DND-41 (cell line): Measurements from ENCODE around the gene PRSS57.

Experiments
- ATAC-seq: fragments of 200-7000 bp; cut with Tn5 transposase; 3 replicates; pipeline ENCODE4 v1.9.1; 2021; ENCODE audit warnings: low read depth; ENCODE audit not compliant: insufficient read depth
- DNase-seq: peaks from one replicate; pipeline ENCODE4 v3.0.0-alpha.2; 2020
- H2AFZ ChIP-seq: 2 replicates; pipeline ENCODE4 v1.6.0; 2012; ENCODE audit warnings: low read depth, low read length
- H3K27ac ChIP-seq: 2 replicates; pipeline ENCODE4 v1.5.1; 2012; ENCODE audit warnings: low read length, inconsistent platforms
- H3K27me3 ChIP-seq: fragments of 200-600 bp; sonication (generic); 2 replicates; pipeline ENCODE4 v1.6.0; 2012; ENCODE audit warnings: low read length, mild to moderate bottlenecking, inconsistent platforms; ENCODE audit not compliant: insufficient read depth, poor library complexity
- H3K36me3 ChIP-seq: 2 replicates; pipeline ENCODE4 v1.5.1; 2012; ENCODE audit warnings: low read length, inconsistent platforms; ENCODE audit not compliant: insufficient read depth
- H3K4me1 ChIP-seq: 2 replicates; pipeline ENCODE4 v1.5.1; 2012; ENCODE audit warnings: mild to moderate bottlenecking, low read length; ENCODE audit not compliant: insufficient read depth
- H3K4me2 ChIP-seq: 2 replicates; pipeline ENCODE4 v1.6.0; 2012; ENCODE audit warnings: mild to moderate bottlenecking, moderate library complexity, low read length, inconsistent platforms; ENCODE audit not compliant: insufficient read depth
- H3K4me3 ChIP-seq, 2 experiments: fragments of 200-600 bp in 1 of 2; shearing (Covaris generic) in 1 of 2; 2 replicates each; pipeline ENCODE4 v1.5.1; 2012 to 2016; ENCODE audit warnings: inconsistent platforms in 2 of 2, low read length in 2 of 2, mild to moderate bottlenecking in 2 of 2, low read depth in 1 of 2, moderate library complexity in 1 of 2
- H3K79me2 ChIP-seq: 2 replicates; pipeline ENCODE4 v1.6.0; 2012; ENCODE audit warnings: low read length, inconsistent platforms; ENCODE audit not compliant: insufficient read depth
- H3K9ac ChIP-seq: 2 replicates; pipeline ENCODE4 v1.6.0; 2012; ENCODE audit warnings: low read depth, mild to moderate bottlenecking, inconsistent platforms, low read length, moderate library complexity
- H3K9me3 ChIP-seq: 2 replicates; pipeline ENCODE4 v1.5.1; 2012; ENCODE audit warnings: low read length, moderate library complexity, mild to moderate bottlenecking, inconsistent platforms; ENCODE audit not compliant: insufficient read depth, severe bottlenecking
- H4K20me1 ChIP-seq: 2 replicates; pipeline ENCODE4 v1.6.0; 2012; ENCODE audit warnings: low read length; ENCODE audit not compliant: insufficient read depth
- CTCF ChIP-seq: IDR thresholded peaks from 2 replicates; pipeline ENCODE4 v1.5.1; 2012; ENCODE audit warnings: borderline replicate concordance, low read length, moderate library complexity, mild to moderate bottlenecking; ENCODE audit not compliant: poor library complexity, severe bottlenecking; ENCODE audit errors: extremely low read depth
- EZH2 ChIP-seq: IDR thresholded peaks from 3 replicates; pipeline ENCODE4 v1.6.1; 2012; ENCODE audit warnings: borderline replicate concordance, low read depth, mild to moderate bottlenecking, moderate library complexity, low read length, inconsistent platforms; ENCODE audit not compliant: severe bottlenecking

The PRSS57 gene

GRCh38 chr19:688992-689391, 6.3 kb downstream of the PRSS57 start:
- TF ChIP-seq CTCF: no peak
- no peak for TF ChIP-seq EZH2
- Histone ChIP-seq H3K36me3 (no peaks in the 10 kb centered on the region), H3K9ac (no peak overlapping the region), H2AFZ (no peak overlapping the region), H3K4me1 (no peaks in the 10 kb centered on the region), H4K20me1 (no peaks in the 10 kb centered on the region), H3K4me2 (no peak overlapping the region), H3K4me3 (no peak overlapping the region), H3K9me3 (no peaks in the 10 kb centered on the region), H3K27me3 (no peaks in the 10 kb centered on the region), H3K27ac (no peak overlapping the region), H3K79me2 (no peaks in the 10 kb centered on the region)
- DNase-seq: no peak
- no peak for ATAC-seq

GRCh38 chr19:688214-688613, 7.0 kb downstream of the PRSS57 start:
- no peaks in the 10 kb centered on the region for H3K4me1 ChIP-seq
- H3K4me3 ChIP-seq: no peak overlapping the region

GRCh38 chr19:687569-688166, 7.6 kb downstream of the PRSS57 start:
- H3K4me2 ChIP-seq: no peak overlapping the region
- no peaks in the 10 kb centered on the region for H4K20me1 ChIP-seq
- DNase-seq (no peak), ATAC-seq (no peak)
- H3K4me3 ChIP-seq: no peak overlapping the region
- no peaks in the 10 kb centered on the region for H3K4me1 ChIP-seq
- H3K9me3 ChIP-seq: no peaks in the 10 kb centered on the region
- H3K27ac ChIP-seq: no peak overlapping the region
- H3K27me3 ChIP-seq: no peaks in the 10 kb centered on the region
- no peaks in the 10 kb centered on the region for H3K36me3 ChIP-seq
- H3K79me2 ChIP-seq: no peaks in the 10 kb centered on the region
- TF ChIP-seq EZH2: no peak
- TF ChIP-seq CTCF: no peak
- H2AFZ ChIP-seq: no peak overlapping the region
- no peak overlapping the region for H3K9ac ChIP-seq

More at GRCh38 chr19:688214-688613, 7.0 kb downstream of the PRSS57 start:
- ATAC-seq (no peak), DNase-seq (no peak)
- Histone ChIP-seq H3K27ac (no peak overlapping the region), H3K27me3 (no peaks in the 10 kb centered on the region), H4K20me1 (no peaks in the 10 kb centered on the region), H3K79me2 (no peaks in the 10 kb centered on the region), H3K36me3 (no peaks in the 10 kb centered on the region), H3K9ac (no peak overlapping the region), H2AFZ (no peak overlapping the region), H3K9me3 (no peaks in the 10 kb centered on the region), H3K4me2 (no peak overlapping the region)
- TF ChIP-seq CTCF: no peak
- TF ChIP-seq EZH2: no peak
